GM18505 (cell line): ENCODE results near the gene IL17RD.
A peak's percentile ranks its signal among the peaks of the same experiment; 100 is the strongest.

Source experiments
- ATAC-seq: cut with Tn5 transposase; IDR thresholded peaks from one replicate; pipeline ENCODE4 v1.9.1; 2021; ENCODE audit not compliant: unreplicated experiment
- POLR2A ChIP-seq: IDR thresholded peaks from 4 replicates; pipeline ENCODE4 v1.6.1; 2011; ENCODE audit warnings: borderline replicate concordance; ENCODE audit not compliant: insufficient read depth, insufficient read length; ENCODE audit errors: extremely low read depth

Gene IL17RD

DNA sequence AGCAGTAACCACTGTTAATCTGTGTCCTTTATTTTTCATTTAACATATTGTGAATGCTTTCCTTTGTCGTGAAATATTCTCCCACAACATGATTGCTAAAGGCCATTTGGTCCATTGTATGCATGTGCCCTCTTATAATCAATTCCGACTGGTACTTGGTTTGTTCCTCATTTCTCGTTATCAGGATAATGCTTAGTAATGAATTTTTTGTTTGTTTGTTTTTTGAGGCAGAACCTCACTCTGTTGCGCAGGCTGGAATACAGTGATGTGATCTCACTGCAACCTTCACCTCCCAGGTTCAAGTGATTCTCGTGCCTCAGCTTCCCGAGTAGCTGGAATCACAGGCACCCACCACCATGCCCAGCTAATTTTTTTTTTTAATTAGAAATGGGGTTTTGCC lies 82.7 kb downstream of the IL17RD start:
- no peak for ATAC-seq
- no peak for TF ChIP-seq POLR2A

DNA sequence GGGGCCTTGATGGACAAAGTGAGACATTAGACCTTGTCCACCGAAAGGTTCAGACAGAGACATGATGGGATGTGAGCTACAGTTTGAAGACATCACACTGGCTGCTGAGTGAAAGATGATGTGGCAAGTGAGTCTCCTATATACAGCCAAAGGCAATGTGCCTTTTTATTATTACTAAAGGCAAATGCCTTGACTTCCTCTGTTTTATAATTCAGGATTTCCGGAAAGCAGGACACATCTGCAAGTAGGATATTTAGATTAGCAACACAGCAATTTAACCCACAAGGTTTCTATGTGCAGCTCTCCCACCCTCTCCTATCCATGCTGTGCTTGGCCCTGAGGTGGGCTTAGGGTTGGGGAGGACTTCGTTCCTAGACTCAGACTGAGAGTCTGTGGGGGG lies 84.0 kb downstream of the IL17RD start:
- TF ChIP-seq POLR2A, result no peak

DNA sequence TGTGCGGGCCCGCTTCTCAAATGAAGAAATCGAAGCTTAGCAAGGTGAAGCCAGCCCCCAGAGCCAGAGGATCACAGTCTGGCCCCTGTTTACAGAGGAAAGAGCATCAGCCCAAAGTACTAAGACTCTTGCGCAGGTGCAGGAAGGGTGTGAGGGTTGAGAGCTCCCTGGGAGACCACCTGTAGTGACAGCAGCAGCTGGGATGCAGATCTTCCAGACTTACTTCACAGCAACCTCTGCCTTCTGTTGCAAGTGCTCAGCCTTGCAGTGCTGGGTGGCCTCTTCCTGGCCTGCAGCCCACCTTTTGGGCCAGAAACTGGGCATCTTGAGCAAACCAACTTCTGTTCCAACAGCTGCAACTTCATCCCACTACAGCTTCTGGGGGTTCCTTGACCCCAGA lies 85.0 kb downstream of the IL17RD start:
- ATAC-seq, result no peak
- TF ChIP-seq POLR2A, result no peak

More for the DNA sequence above, 84.0 kb downstream of the IL17RD start:
- no peak for ATAC-seq

DNA sequence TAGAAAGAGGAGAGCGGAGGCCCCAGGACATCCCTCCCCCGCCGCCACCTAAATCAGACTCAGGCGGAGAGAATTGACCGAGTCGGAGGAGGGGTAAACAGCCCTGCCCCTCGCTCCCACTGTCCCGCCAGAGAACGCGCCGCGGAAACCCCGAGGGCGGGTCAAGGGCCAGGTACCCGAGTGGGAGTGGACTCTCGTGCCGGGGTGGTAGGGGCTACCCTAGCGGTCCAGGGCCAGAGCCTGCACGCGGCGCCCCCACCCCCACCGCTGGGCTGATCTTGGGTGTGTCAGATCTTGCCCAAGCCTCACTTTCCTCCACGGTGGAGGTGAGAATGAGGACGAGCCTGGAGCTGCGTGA lies 85.7 kb downstream of the IL17RD start:
- TF ChIP-seq POLR2A, result no peak
- no peak for ATAC-seq

DNA sequence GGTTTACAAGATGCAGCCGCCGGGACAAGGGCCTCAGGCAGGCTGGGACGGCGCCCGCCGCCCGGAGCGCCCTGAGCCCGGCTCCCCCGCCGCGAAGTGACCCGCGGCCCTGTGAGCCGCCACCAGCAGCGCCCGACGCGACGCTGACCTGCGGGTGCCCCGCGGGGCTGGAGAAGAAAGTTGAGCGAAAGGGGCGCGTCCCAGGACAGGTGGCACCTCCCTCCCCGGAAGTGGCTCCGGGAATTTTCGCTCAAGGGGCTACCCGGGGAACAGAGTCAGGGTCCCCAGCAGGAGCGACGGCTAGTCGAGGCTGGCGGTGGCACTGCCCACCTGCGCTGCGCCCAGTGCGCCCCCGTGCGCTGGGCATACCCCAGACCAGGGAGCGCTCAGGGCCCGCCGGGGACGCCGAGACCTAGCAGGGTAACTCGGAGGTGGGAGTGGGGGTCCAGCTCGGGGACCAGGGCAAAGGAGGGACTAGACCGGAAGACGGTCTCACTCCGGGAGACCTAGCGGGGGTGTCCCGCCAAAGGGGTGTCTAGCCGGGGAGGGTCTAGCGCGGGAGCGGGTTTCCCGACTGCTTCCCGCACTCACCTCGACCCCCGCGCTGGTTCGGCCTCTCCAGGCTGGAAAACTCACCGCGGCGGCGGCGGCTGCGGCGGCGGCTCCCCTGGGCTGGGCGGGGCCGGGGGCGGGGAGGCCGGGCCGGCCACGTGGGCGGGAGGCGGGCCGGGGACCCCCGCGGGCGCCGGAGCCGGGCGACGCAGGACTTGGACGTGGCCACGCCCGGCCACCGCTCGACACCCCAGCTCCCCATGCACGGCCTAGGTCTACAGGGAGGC lies 86.3 kb downstream of the IL17RD start:
- no peak for TF ChIP-seq POLR2A
- no peak for ATAC-seq

DNA sequence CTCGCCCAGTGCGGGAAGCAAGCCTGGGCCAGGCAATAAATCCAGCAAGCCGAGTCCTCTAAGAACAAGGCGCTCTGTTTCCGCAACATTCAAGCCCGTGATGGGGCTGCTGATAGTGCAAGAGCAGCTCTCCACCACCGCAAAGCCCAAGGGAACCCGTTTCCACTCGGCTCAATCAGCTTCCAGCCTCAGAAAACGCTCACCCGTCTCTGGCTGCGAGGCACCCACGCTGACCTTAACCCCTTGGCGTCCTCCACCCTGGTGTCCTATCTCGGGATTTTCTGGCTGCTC lies 86.9 kb downstream of the IL17RD start:
- ATAC-seq, result no peak
- no peak for TF ChIP-seq POLR2A

DNA sequence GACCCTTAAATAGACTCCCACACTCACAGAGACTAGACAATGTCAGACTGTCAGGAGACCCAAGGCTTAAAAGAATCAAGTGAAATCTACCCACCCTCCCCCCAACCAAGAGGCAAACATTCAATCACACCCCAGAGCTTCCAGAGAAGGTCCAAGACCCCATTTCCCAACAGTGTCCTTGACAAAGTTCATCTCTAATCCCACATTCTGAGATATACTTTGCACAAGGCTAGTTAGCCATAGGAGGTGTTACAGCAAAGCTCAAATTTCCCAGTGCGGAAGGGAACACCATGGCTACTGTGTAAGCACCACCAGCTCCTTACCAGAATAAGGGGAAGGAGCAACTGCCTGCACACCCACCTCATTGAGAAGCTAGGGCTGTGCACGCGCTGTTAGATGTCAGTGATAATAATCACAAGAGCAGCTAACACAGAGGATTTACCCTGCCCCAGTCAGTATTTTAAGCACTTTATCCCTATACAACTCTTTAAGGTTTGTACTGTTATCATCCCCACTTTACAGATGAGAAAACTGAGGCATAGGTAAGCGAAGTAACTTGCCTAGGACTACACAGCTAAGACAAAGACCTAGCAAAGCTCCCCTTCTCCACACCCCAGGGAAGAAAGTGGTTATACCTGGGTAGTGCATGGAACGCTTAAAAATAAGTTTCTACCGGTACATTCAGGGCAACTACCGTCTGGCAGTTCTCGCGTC lies 87.4 kb downstream of the IL17RD start:
- TF ChIP-seq POLR2A, result no peak
- ATAC-seq, result no peak

DNA sequence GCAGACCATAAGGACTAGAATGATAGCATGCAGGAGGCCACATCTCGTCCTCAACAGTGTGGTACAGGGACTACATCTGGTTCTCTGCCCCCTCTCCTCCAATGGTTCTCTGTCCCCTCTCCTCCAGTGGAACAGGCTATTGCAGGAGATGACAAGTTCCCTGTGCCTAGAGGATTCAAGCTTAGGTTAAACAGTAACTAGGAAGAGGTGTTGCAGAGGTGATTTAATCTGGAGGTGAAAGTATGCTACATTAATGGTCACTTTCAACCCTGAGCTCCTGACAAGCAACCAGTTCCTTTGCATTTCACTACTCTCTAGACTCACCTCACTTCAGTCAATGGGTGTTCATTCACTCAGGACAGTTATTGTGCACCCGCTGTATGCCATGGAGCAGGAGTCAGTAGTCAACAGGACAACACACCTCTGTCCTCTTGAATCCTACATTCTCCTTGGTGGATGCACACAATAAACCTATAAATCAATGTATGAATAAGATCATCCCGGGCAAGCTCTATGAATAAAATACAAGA lies 88.7 kb downstream of the IL17RD start:
- no peak for TF ChIP-seq POLR2A
- no peak for ATAC-seq

DNA sequence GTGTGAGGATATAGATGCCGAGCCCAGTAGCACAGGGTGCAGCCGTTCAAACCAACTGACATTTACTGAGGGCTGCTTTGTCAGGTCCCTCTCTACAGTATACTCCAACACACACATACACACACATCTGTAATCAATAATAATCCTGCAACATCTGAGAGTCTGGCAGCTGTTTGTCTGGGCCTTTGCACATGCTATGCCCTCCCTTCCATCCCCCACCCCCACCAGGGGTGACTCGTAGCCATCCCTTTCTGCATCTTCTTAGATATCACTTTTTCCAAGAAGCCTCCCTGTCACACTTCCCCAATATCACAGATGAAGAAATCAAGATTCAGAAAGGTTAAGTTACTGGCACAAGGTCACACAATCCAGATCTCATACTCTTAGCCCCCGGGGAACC lies 91.0 kb downstream of the IL17RD start:
- TF ChIP-seq POLR2A, result no peak

DNA sequence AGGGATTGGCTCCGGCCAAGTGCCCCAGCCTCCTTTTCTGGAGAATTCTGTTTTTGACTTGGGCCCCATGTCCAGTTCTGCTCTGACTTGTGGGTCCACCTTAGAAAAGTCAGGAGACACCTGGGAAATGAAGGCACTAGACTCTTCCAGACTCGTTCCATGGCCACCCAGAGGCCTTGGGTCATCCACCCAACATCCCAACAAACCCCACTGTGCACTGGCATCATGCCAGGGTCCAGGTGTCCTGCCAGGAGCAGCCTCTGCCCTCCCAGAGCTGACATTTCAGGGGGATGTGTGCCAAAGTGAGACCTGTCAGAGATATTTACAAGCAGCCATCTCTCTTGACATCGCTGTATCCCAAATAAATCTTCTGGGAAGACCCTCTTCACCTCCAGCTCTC lies 91.5 kb downstream of the IL17RD start:
- no peak for TF ChIP-seq POLR2A
- no peak for ATAC-seq

More for the DNA sequence above, 91.0 kb downstream of the IL17RD start:
- no peak for ATAC-seq

DNA sequence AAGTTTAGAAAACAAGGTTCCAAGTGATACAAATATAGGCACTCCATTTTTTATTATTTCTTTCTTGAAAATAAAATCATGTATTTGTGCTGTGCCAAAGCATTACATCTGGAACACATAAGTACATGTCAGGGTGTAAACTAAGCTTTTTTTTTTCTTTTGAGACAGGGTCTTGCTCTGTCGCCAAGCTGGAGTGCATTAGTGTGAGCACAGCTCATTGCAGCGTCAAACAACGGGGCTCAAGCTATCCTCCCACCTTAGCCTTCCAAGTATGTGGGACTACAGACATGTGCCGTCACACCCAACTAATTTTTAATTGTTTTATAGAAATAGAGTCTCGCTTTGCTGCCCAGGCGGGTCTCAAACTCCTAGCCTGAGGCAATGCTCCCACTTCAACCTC lies 95.7 kb downstream of the IL17RD start:
- ATAC-seq, result no peak
- TF ChIP-seq POLR2A, result no peak

DNA sequence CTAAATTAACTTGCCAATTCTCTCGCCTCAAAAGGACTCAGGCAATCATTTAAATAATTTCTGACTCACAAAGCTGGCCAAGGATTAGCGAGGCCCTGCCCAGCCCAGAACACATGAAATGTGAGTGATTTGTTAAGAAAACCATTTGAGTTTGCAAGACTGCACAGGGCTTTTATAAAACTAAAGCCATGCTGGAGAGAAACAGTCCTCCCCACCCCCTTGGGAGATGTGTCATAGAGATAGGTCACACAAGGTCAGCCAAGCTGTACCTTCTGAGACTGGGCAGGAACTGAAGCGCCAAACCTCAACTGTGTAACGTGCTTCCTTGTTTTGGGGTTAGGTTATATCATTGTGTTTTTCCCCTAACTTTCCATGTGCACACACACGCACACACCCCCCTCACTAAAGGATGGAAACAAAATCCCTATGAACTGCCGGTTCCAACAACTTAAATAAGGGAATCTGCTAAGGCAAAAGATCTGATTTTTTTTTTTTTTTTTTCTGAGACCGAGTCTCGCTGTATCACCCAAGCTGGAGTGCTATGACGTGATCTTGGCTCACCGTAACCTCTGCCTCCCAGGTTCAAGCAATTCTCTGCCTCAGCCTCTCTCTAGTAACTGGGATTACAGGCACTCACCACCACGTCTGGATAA lies 96.6 kb downstream of the IL17RD start:
- no peak for TF ChIP-seq POLR2A
- peak; percentile 97 for ATAC-seq

DNA sequence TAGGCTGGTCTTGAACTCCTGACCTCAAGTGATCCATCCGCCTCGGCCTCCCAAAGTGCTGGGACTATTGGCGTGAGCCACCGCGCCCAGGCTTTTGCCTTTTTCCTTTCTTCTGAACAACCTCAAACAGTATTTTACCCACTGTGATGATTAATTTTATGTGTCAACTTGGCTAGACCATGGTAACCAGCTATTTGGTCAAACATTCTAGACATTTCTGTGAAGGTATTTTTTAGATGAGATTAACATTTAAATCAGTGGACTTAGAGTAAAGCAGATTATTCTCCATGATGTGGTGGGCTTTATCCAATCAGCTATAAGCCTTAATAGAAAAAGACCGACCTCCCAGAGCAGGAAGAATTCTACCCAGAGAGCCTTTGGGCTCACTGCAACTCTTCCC lies 98.7 kb downstream of the IL17RD start:
- no peak for TF ChIP-seq POLR2A
- no peak for ATAC-seq

DNA sequence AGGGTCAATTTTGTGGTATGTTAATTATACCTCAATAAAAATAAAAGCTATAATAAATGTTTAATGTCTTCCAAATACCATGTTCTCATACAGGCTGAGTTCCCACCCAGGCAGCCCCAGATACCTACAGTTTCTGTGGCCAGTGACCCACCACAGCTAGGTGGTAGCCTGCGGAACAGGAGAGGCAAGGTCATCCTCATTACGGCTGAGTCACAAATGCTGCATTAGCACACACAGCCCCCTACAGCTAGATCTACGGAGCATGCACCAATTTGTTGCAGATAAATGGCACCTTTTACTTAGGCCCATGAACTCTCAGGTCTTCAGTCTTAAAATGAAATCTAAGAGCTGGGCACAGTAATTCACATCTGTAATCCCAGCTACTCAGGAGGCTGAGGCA lies 99.6 kb downstream of the IL17RD start:
- TF ChIP-seq POLR2A, result no peak
- ATAC-seq, result no peak
